A549 treated with DMSO at 1 μM for 4 hours (cell line): ENCODE measurements around the gene KCNN4. TPM values are rescaled to one million over a fixed set of nuclear protein-coding genes. Genes with fewer than 3 reads are reported as not detected.

Experiments
- total RNA-seq: library from RNA; stranded (reverse); fragments of 200-300 nt; extraction: Qiagen RNA extraction; gene quantifications from 5 replicates; pipeline ENCODE4 v1.2.3, GENCODE V29; 2022; ENCODE audit warnings: low read depth

The KCNN4 gene
- total RNA-seq: 53.4 to 63.0 TPM (median 58.9 TPM) in 5 replicates

GRCh38 chr19:43780706-43781525 is at the start of gene KCNN4:
Gene KCNN4 (minus strand): TSS chr19:43780973. CDS start chr19:43780861, 112 bp downstream.

GRCh38 chr19:43826787-43827754 is 46.3 kb upstream of the KCNN4 start, which contains the start of gene ZNF283:
Gene ZNF283 (plus strand): TSS chr19:43827321. CDS start chr19:43833505, 6,184 bp downstream.

GRCh38 chr19:43802216-43802951 is 21.6 kb upstream of the KCNN4 start, which contains the start of gene LYPD5:
Gene LYPD5 (minus strand): TSS chr19:43802447. CDS start chr19:43802380, 67 bp downstream.

GRCh38 chr19:43754503-43755255 is 26.1 kb downstream of the KCNN4 start, which contains the start of gene SMG9:
Gene SMG9 (minus strand): TSS chr19:43754962. CDS start chr19:43750741, 4,221 bp downstream.

Other genes starting within 250 kb of the KCNN4 start
- 1.4 to 2.6 TPM (median 1.9 TPM) in 5 replicates for gene ZNF575, start 247.8 kb downstream of the KCNN4 start, total RNA-seq
- 27.8 to 35.5 TPM (median 28.8 TPM) in 5 replicates for gene XRCC1, start 205.4 kb downstream of the KCNN4 start, total RNA-seq
- 0.22 to 0.55 TPM (median 0.30 TPM) in 5 replicates for gene PINLYP, start 205.2 kb downstream of the KCNN4 start, total RNA-seq
- gene IRGQ, start 184.8 kb downstream of the KCNN4 start, total RNA-seq: 5.9 to 7.4 TPM (median 6.6 TPM) in 5 replicates
- gene ZNF576, start 184.4 kb downstream of the KCNN4 start, total RNA-seq: 15.5 to 22.4 TPM (median 21.0 TPM) in 5 replicates
- gene SRRM5, start 168.9 kb downstream of the KCNN4 start, total RNA-seq: 0.61 to 1.4 TPM (median 0.85 TPM) in 5 replicates
- gene ZNF428, start 161.3 kb downstream of the KCNN4 start, total RNA-seq: 46.5 to 64.2 TPM (median 58.3 TPM) in 5 replicates
- gene CADM4, start 141.1 kb downstream of the KCNN4 start, total RNA-seq: 7.6 to 10.8 TPM (median 8.5 TPM) in 5 replicates
- gene PLAUR, start 110.8 kb downstream of the KCNN4 start, total RNA-seq: 111 to 140 TPM (median 128 TPM) in 5 replicates
- gene IRGC, start 64.9 kb downstream of the KCNN4 start, total RNA-seq: not detected in 5 replicates
- 45.3 to 77.8 TPM (median 63.7 TPM) in 5 replicates for gene SMG9, start 26.0 kb downstream of the KCNN4 start, total RNA-seq
- gene LYPD5, start 21.5 kb upstream of the KCNN4 start, total RNA-seq: 0.17 to 0.31 TPM (median 0.22 TPM) in 5 replicates
- gene ZNF283, start 46.3 kb upstream of the KCNN4 start, total RNA-seq: 4.6 to 6.6 TPM (median 5.0 TPM) in 5 replicates
- 0.12 to 0.48 TPM (median 0.30 TPM) in 5 replicates for gene ZNF404, start 103.0 kb upstream of the KCNN4 start, total RNA-seq
- 9.6 to 13.0 TPM (median 11.3 TPM) in 5 replicates for gene ZNF45, start 154.3 kb upstream of the KCNN4 start, total RNA-seq
- 0.49 to 1.4 TPM (median 0.67 TPM) in 5 replicates for gene ZNF221, start 170.3 kb upstream of the KCNN4 start, total RNA-seq
- gene ZNF155, start 203.2 kb upstream of the KCNN4 start, total RNA-seq: 2.4 to 3.5 TPM (median 3.1 TPM) in 5 replicates
- gene ZNF230, start 222.0 kb upstream of the KCNN4 start, total RNA-seq: 2.4 to 3.6 TPM (median 3.1 TPM) in 5 replicates
- 3.5 to 4.7 TPM (median 4.0 TPM) in 5 replicates for gene ZNF222, start 244.4 kb upstream of the KCNN4 start, total RNA-seq